Stimulated activated CD4-positive, alpha-beta T cell treated with anti-CD3 and anti-CD28 coated beads, Interleukin-12 subunit alpha, Interleukin-12 subunit beta, amount 100 ng/mL, for 4 hours (primary cell): ENCODE measurements around the gene CHPF.
A peak's percentile ranks its signal among the peaks of the same experiment; 100 is the strongest.

Experiments
- DNase-seq: peaks from one replicate; pipeline ENCODE4 v3.0.0-alpha.2; 2020

The CHPF gene

GRCh38 chr2:219530048-219530963, 13.3 kb downstream of the CHPF start:
- DNase-seq: peak; percentile 87

GRCh38 chr2:219527472-219527871, 16.1 kb downstream of the CHPF start:
- no peak for DNase-seq

GRCh38 chr2:219527076-219527394, 16.6 kb downstream of the CHPF start:
- DNase-seq: no peak

- no peak for DNase-seq
Measured at GRCh38 chr2:219526320-219527075, 17.1 kb downstream of the CHPF start.

- DNase-seq: no peak
Measured at GRCh38 chr2:219525533-219526232, 17.9 kb downstream of the CHPF start.

GRCh38 chr2:219524817-219525216, 18.8 kb downstream of the CHPF start:
- no peak for DNase-seq

- DNase-seq: no peak
Measured at GRCh38 chr2:219523031-219523671, 20.5 kb downstream of the CHPF start.

GRCh38 chr2:219522111-219523030, 21.2 kb downstream of the CHPF start:
- DNase-seq: no peak

- DNase-seq: no peak
Measured at GRCh38 chr2:219521066-219521880, 22.3 kb downstream of the CHPF start.

- DNase-seq: no peak
Measured at GRCh38 chr2:219520079-219520478, 23.5 kb downstream of the CHPF start.

GRCh38 chr2:219519526-219519916, 24.1 kb downstream of the CHPF start:
- DNase-seq: no peak

- DNase-seq: no peak
Measured at GRCh38 chr2:219517954-219518778, 25.4 kb downstream of the CHPF start.

- no peak for DNase-seq
Measured at GRCh38 chr2:219516888-219517287, 26.7 kb downstream of the CHPF start.

GRCh38 chr2:219515874-219516629, 27.6 kb downstream of the CHPF start:
- no peak for DNase-seq

GRCh38 chr2:219514836-219515235, 28.8 kb downstream of the CHPF start:
- no peak for DNase-seq

- DNase-seq: no peak
Measured at GRCh38 chr2:219514196-219514761, 29.3 kb downstream of the CHPF start, which contains the start of gene ASIC4. Gene ASIC4, plus strand, starts transcription at chr2:219514482. Its CDS starts 243 bp downstream, at chr2:219514725.

GRCh38 chr2:219513787-219514186, 29.8 kb downstream of the CHPF start:
- DNase-seq: no peak

GRCh38 chr2:219512524-219513216, 30.9 kb downstream of the CHPF start:
- no peak for DNase-seq
